ENCODE measurements around the gene MRPS5.

DNA sequence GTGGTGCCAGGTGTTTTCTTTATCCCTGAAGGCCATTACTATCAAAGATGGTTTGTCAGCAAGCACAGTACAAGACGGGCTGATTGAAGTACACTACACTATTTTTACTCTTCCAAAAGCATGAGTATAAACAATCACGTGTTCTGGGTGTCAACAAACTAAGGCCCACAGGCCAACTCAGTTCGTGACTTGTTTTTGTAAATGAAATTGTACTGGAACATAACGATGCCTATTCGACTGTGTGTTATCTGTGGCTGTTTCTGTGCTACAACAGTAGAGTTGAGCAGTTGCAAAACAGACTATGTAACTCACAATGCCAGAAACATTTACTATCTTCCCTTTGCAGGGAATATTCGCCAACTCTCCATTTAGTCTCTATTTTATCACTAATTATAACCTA is 12.3 kb downstream of the MRPS5 start:
- TF ChIP-seq, protein P1, sequence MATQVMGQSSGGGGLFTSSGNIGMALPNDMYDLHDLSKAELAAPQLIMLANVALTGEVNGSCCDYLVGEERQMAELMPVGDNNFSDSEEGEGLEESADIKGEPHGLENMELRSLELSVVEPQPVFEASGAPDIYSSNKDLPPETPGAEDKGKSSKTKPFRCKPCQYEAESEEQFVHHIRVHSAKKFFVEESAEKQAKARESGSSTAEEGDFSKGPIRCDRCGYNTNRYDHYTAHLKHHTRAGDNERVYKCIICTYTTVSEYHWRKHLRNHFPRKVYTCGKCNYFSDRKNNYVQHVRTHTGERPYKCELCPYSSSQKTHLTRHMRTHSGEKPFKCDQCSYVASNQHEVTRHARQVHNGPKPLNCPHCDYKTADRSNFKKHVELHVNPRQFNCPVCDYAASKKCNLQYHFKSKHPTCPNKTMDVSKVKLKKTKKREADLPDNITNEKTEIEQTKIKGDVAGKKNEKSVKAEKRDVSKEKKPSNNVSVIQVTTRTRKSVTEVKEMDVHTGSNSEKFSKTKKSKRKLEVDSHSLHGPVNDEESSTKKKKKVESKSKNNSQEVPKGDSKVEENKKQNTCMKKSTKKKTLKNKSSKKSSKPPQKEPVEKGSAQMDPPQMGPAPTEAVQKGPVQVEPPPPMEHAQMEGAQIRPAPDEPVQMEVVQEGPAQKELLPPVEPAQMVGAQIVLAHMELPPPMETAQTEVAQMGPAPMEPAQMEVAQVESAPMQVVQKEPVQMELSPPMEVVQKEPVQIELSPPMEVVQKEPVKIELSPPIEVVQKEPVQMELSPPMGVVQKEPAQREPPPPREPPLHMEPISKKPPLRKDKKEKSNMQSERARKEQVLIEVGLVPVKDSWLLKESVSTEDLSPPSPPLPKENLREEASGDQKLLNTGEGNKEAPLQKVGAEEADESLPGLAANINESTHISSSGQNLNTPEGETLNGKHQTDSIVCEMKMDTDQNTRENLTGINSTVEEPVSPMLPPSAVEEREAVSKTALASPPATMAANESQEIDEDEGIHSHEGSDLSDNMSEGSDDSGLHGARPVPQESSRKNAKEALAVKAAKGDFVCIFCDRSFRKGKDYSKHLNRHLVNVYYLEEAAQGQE (IDR thresholded peaks at IDR 0.05; ENCODE audit: insufficient replicate concordance, low read depth): no peak
- TF ChIP-seq CTCF (IDR thresholded peaks at IDR 0.05; ENCODE audit: insufficient read depth, low read length): no peak

Data from HL-60 (cell line).